GM12875 (cell line): Measurements from ENCODE around the gene TAF11L3.
"Not testable (repeated sequence)": the region's sequence is repeated elsewhere in the genome, so short reads cannot be mapped to it uniquely, and the experiment has no call there.

ENCODE experiments used
- H3K4me3 ChIP-seq: one replicate; pipeline ENCODE4 v1.5.1; 2011; ENCODE audit warnings: low read depth, low read length, control low read depth
- TF ChIP-seq, protein P1 (sequence below): IDR thresholded peaks from 2 replicates; pipeline ENCODE4 v1.5.1; 2011; ENCODE audit warnings: low read depth, mild to moderate bottlenecking, control low read depth, inconsistent platforms, low read length, moderate library complexity, borderline replicate concordance; ENCODE audit not compliant: insufficient read depth

The TAF11L3 gene

GRCh38 chr5:17492770-17493169, 25.4 kb upstream of the TAF11L3 start:
- H3K4me3 ChIP-seq = no peak overlapping the region
- TF ChIP-seq, protein P1, sequence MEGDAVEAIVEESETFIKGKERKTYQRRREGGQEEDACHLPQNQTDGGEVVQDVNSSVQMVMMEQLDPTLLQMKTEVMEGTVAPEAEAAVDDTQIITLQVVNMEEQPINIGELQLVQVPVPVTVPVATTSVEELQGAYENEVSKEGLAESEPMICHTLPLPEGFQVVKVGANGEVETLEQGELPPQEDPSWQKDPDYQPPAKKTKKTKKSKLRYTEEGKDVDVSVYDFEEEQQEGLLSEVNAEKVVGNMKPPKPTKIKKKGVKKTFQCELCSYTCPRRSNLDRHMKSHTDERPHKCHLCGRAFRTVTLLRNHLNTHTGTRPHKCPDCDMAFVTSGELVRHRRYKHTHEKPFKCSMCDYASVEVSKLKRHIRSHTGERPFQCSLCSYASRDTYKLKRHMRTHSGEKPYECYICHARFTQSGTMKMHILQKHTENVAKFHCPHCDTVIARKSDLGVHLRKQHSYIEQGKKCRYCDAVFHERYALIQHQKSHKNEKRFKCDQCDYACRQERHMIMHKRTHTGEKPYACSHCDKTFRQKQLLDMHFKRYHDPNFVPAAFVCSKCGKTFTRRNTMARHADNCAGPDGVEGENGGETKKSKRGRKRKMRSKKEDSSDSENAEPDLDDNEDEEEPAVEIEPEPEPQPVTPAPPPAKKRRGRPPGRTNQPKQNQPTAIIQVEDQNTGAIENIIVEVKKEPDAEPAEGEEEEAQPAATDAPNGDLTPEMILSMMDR = no peak

DNA sequence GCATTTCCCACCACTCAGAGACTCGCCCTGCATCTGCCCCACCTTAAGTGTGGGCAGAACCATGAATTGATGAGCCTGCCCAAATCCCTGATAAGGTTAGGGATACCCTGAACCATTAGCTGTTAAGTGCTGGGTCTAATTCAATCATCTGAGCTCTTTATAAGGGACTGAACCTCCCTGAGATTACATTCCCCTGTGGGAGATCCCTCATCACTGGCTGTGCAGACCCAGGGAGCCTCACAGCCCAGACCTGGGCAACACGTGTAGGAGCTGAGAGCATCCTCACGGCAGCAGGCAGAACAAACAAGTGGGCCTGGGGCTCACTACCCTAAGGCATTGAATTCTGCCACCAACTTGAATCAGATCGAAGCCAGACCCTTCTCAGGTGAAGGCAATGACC, 20.7 kb upstream of the TAF11L3 start:
- TF ChIP-seq, protein P1 = no peak
- no peak overlapping the region for H3K4me3 ChIP-seq

DNA sequence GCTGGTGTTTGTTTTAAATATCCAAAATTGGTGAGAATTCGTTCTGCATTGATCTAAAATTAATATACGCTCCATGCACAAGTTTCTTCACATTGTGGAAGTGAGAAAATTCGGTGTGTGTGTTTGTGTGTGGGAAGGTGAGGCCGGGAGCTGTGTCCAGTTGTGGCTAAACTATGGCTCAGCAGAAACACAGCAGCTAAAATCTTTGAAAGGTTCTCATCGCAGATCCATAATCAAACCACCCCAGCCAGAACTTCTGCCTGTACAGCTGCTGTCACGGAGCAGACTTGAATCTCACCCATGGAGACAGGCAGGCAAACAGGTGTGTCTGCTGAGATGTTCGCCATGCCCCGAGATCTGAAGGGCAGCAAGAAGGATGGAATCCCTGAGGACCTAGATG, 20.2 kb upstream of the TAF11L3 start, which contains the start of gene TAF11L2:
TSS of gene TAF11L2 (plus strand) at position 301 of the 400 bp plus-strand sequence.
- H3K4me3 ChIP-seq = not testable (repeated sequence)

DNA sequence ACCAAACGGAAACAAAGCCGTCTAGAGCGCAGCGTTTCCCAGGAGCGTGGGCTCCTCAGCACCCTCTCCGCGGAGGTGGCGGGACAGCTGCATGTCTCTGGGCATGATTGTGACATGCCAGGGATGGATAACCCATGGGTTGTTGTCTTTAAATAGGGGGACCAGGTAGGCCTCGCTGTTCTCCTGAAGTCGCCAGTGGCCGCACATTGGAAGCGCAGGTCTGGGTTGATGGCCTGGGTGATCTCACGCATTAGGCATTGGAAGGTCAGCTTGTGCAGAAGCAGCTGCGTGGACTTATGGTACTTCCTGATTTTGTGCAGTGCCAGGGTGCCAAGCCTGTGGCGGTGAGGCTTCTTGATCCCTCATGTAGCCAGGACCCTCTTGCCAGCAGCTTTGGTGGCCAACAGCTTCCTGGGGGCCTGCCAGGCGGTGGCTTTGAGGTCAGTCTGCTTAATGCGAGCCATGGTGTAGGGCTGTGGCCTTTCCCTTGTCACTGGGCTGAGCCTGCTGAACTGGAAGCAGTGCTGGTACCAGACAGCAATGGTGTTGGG, 6.3 kb upstream of the TAF11L3 start:
- no peak overlapping the region for H3K4me3 ChIP-seq
- TF ChIP-seq, protein P1 = no peak

DNA sequence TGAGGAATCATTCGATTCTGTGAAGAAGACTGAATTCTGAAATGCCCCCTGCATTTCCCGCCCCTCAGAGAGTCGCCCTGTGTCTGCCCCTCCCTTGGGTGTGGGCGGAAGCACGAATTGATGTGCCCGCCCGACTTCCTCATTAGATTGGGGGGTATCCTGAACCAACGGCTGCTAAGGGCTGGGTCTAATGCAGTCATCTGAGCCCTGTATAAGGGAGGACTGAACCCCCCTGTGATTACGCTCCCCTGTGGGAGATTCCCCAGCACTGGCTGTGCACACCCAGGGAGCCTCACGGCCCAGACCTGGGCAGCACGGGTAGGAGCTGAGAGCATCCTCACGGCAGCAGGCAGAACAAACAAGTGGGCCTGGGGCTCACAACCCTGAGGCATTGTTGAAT, 641 bp upstream of the TAF11L3 start:
- H3K4me3 ChIP-seq = not testable (repeated sequence)

DNA sequence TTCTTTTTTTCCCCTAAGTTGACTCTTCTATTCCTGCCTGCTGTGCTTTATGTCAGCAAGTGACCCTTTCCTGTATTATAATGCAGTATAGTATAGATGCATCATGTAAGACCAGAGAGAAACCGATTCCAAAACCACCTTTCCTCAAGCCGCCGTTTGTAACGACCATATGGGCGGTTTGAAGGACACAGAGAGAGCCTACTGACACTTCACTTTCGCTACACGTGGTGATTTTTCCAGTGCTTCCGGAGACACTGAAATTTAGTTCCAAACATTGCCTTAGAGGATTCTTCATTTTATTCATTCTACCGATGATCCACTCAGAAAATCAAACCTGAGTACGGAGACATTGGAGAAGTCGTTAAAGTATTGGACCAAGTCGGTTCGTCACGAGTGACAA, 1.3 kb downstream of the TAF11L3 start:
- H3K4me3 ChIP-seq = not testable (repeated sequence)

DNA sequence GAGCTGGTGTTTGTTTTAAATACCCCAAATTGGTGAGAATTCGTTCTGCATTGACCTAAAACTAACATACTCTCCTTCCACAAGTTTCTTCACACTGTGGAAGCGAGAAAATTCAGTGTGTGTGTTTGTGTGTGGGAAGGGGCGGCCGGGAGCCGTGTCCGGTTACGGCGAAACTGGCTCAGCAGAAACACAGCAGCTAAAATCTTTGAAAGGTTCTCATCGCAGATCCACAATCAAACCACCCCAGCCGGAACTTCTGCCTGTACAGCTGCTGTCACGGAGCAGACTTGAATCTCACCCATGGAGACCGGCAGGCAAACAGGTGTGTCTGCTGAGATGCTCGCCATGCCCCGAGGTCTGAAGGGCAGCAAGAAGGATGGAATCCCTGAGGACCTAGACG, 3.3 kb downstream of the TAF11L3 start, which contains the start of gene TAF11L4:
TSS of gene TAF11L4 (plus strand) at position 301 of the 400 bp plus-strand sequence.
- H3K4me3 ChIP-seq = not testable (repeated sequence)

DNA sequence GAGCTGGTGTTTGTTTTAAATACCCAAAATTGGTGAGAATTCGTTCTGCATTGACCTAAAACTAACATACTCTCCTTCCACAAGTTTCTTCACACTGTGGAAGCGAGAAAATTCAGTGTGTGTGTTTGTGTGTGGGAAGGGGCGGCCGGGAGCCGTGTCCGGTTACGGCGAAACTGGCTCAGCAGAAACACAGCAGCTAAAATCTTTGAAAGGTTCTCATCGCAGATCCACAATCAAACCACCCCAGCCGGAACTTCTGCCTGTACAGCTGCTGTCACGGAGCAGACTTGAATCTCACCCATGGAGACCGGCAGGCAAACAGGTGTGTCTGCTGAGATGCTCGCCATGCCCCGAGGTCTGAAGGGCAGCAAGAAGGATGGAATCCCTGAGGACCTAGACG, 6.8 kb downstream of the TAF11L3 start, which contains the start of gene TAF11L5:
TSS of gene TAF11L5 (plus strand) at position 301 of the 400 bp plus-strand sequence.
- not testable (repeated sequence) for H3K4me3 ChIP-seq

- not testable (repeated sequence) for H3K4me3 ChIP-seq
Measured at GRCh38 chr5:17526504-17526903, 8.3 kb downstream of the TAF11L3 start.

DNA sequence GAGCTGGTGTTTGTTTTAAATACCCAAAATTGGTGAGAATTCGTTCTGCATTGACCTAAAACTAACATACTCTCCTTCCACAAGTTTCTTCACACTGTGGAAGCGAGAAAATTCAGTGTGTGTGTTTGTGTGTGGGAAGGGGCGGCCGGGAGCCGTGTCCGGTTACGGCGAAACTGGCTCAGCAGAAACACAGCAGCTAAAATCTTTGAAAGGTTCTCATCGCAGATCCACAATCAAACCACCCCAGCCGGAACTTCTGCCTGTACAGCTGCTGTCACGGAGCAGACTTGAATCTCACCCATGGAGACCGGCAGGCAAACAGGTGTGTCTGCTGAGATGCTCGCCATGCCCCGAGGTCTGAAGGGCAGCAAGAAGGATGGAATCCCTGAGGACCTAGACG, 10.2 kb downstream of the TAF11L3 start, which contains the start of gene TAF11L6:
TSS of gene TAF11L6 (plus strand) at position 301 of the 400 bp plus-strand sequence.
- not testable (repeated sequence) for H3K4me3 ChIP-seq
